GM11168 (cell line): Measurements from ENCODE around the gene OR1A2.
"Not testable (repeated sequence)": the region's sequence is repeated elsewhere in the genome, so short reads cannot be mapped to it uniquely, and the experiment has no call there.

Experiments
- in situ Hi-C: fragments of 300-500 bp; cut with MboI; formaldehyde crosslinking; loops from one replicate; pipeline ENCODE4 v1.12.0; 2022; ENCODE audit warnings: low sequenced_read_pairs; ENCODE audit not compliant: unreplicated experiment

The OR1A2 gene, protein sequence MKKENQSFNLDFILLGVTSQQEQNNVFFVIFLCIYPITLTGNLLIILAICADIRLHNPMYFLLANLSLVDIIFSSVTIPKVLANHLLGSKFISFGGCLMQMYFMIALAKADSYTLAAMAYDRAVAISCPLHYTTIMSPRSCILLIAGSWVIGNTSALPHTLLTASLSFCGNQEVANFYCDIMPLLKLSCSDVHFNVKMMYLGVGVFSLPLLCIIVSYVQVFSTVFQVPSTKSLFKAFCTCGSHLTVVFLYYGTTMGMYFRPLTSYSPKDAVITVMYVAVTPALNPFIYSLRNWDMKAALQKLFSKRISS

GRCh38 chr17:3197219-3197618 is at the start of gene OR1A2:
Gene OR1A2 (plus strand): TSS chr17:3197519. CDS start chr17:3197519, 0 bp downstream.
- in situ Hi-C loops, result no loop called here

DNA sequence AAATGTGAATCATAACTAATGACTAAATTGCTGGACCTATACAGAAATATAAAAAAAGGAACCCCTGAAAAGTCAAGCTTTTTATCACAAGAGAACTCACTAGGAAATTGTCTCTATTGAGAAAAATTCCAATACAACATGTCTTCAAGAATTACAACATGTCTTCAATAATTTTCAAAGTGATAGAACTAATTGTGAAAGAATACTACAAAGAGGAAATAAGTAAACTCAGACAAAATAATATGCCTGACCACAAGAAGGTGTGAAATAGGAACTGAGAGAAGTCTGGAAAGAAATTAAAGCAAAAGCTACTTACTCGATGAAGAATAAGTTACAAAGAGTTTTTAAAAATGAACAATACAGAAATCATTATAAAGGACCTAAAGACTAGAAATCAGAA is 40.1 kb upstream of the OR1A2 start:
- in situ Hi-C loops, result no loop called here

DNA sequence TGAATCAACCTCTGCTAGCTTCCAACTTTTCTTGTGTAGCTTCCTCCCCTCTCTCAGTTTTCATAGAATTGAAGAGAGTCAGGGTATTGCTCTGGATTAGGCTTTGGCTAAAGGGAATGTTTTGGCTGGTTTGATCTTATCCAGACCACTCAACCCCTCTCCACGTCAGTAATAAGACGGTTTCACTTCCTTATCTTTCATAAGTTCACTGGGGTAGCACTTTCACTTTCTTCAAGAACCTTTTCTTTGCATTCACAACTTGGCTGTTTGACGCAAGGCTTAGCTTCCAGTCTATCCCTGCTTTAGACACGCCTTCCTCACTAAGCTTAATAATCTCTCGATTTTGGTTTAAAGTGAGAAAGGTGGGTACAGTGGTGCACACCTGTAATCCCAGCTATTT is 29.7 kb upstream of the OR1A2 start:
- in situ Hi-C loops, result no loop called here

DNA sequence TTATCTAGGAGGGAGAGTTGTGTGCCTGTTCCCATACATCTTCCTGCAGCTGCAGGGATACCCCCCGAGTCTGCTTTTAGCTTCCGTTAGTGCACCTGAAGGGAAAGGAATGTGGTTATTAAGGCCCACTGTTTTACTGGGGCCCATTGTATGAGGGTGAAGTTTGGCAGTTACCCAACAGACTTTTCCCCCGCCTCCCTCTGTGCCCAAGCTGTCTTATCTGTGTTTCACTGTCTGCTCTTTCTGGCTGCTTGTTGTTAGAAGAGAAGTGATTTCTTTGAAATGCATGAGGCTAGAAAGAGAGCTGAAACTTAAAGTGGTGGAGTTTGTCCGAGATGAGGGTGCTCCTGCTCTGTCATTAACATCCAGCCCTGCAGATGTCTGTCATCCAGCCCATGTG is 7.4 kb upstream of the OR1A2 start:
- in situ Hi-C loops, result no loop called here

DNA sequence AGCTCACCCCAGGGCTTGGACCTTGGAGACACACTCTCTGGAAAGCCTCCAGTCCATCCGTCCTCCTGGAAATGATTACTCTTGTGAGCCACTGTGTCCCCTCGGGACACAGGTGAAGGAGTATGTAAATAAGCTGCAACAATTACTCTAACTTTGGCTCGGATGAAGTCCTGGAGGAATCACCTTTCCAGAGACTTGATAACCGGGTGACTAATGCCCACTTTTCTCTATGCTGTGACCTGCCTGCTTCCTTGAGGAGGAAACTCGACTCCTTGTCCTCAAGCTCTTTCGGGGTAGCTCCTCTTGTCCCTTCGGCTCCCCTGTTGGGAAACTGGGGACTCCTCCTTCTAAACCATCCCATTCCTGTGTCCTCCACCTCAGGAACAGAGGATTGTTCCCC is 10.0 kb downstream of the OR1A2 start, which contains the start of gene OR1A1:
TSS of gene OR1A1 (plus strand) at position 301 of the 400 bp plus-strand sequence. CDS start 7,954 bp downstream, outside the sequence.
- in situ Hi-C loops, result no loop called here

GRCh38 chr17:3208484-3208883 is 11.2 kb downstream of the OR1A2 start:
- in situ Hi-C loops, result no loop called here

GRCh38 chr17:3213001-3213400 is 15.7 kb downstream of the OR1A2 start:
- in situ Hi-C loops, result no loop called here

DNA sequence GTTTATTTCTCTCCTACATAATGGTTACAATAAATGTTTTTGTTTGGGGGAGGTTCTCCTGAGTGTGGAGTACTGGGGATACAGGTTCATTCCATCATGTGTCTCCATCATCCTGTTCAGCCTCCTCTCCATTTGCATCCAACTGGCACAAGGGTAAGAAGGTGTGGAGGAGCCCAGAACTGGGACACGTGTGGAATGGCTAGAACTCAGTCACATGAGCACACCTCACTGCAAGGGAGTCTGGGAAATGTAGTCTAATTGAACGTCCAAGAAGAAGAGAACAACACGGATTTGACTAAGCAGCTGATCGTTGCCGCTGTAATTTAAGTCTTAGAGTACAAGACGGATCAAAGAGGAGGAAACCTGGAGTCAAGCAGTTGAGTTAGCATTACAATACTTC is 16.3 kb downstream of the OR1A2 start:
- in situ Hi-C loops, result no loop called here

- in situ Hi-C loops, result not testable (repeated sequence)
Measured at GRCh38 chr17:3219978-3220377, 22.7 kb downstream of the OR1A2 start.

DNA sequence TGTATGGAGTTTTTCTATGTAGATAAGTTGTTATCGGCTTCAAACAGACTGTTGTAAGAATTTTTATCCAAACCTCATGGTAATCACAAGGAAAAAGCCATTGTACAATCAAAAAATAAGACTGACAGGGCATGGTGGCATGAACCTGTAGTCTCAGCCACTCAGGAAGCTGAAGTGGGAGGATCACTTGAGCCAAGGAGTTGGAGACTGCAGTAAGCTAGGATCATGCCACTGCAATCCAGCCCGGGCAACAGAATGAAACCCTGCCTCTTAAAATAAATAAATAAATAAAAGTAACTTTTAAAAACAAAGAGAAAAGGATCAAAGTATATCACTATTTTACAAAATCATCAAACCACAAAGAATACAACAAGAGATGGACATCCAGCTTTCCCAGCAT is 24.5 kb downstream of the OR1A2 start:
- in situ Hi-C loops, result no loop called here

DNA sequence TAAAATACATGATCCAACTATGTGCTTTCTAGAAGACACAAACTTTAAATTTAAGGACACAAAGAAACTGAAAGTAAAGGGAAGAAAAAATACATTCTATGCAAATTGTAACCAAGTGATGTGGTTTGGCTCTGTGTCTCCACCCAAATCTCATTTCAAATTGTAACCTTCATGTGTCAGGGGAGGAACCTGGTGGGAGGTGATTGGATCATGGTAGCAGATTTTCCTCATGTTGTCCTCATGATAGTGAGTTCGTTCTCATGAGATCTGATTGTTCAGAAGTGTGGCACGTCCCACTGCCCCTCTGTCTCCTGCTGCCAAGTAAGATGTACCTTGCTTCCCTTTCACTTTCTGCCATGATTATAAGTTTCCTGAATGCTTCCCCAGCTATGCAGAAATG is 25.2 kb downstream of the OR1A2 start:
- in situ Hi-C loops, result no loop called here

- in situ Hi-C loops, result not testable (repeated sequence)
Measured at GRCh38 chr17:3224721-3225352, 27.5 kb downstream of the OR1A2 start.

- in situ Hi-C loops, result loop anchor here (5.0 kb wide), 1 partner anchor 160 kb away; no protein-coding TSS in a partner anchor
Measured at GRCh38 chr17:3232300-3232699, 35.0 kb downstream of the OR1A2 start.

DNA sequence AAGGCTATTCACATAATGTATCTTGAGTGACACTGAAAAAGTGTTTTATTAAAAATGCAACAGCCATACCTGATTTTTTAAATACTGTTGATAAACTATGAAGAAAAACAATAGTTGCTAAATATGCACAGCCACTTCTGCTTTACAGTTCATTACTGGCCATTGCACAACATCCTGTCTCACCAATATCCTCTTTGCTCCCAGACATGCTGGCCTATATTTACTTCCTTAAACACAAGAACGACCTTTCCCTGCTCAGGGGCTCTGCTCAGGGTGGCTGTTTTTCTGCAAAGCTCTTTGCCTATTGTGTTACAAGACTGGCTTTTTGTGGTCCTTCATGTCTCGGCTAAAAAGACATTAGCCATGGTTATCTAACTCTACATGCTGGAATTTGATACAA is 41.4 kb downstream of the OR1A2 start:
- in situ Hi-C loops, result not testable (repeated sequence)

- in situ Hi-C loops, result not testable (repeated sequence)
Measured at GRCh38 chr17:3241044-3241443, 43.7 kb downstream of the OR1A2 start.

- in situ Hi-C loops, result not testable (repeated sequence)
Measured at GRCh38 chr17:3244841-3245240, 47.5 kb downstream of the OR1A2 start.
